ENCODE data around the gene P4HB.

Gene P4HB

DNA sequence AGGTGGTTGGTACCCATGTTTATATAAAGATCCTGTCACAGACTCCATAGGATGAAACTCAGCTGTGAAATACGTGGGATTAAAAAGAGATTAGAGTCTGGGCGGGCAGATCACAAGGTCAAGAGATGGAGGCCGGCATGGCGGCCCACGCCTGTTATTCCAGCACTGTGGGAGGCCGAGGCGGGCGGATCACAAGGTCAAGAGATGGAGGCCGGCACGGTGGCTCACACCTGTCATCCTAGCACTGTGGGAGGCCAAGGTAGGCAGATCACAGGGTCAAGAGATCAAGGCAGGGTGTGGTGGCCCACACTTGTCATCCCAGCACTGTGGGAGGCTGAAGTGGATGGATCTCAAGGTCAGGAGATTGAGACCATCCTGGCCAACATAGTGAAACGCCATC is 35.1 kb upstream of the P4HB start:
- no peak for DNase-seq

GRCh38 chr17:81891303-81891552 is 30.9 kb upstream of the P4HB start:
- DNase-seq, result no peak

DNA sequence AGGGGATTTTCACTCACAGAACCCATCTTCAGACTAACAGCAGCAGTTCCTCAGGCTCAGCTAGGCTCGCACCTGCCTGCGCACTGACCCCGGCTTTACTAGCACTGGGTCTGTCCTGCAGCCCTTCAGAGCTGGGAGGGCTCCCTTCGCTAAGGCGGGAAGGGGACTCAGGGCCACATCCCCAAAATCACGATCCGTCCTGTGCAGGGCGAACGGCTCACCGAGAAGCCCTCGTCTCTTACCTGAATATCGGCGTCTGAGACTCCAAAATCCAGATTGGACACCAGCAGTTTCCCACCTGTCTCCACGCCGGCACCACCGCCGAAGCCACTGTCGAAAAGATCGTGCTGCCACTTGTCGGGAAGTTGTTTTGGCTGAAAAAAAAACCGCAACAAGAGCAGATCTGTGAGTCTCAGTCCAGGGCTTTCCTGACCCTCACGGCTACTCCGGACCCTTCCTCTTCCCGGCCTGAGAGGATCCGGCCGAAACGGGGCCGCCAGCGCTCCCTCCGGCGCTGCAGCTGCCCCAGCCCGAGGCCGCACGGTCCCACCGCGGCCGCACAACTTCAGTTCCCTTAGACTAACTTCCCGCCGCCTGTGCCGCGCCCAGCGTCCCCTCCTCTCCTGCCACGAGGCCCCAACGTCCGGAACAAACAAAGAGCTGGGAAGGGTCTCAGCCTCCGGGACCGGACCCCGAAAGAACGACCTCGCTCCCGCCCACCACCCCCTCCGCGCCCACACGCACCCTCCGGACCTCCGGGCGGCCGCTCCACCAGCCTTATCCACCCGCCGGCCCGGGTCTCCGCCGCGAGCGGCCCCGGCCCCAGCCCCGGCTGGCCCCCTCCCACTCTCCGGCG is 30.3 kb upstream of the P4HB start:
- DNase-seq, result no peak

GRCh38 chr17:81889602-81890001 is 29.3 kb upstream of the P4HB start:
- DNase-seq, result no peak

DNA sequence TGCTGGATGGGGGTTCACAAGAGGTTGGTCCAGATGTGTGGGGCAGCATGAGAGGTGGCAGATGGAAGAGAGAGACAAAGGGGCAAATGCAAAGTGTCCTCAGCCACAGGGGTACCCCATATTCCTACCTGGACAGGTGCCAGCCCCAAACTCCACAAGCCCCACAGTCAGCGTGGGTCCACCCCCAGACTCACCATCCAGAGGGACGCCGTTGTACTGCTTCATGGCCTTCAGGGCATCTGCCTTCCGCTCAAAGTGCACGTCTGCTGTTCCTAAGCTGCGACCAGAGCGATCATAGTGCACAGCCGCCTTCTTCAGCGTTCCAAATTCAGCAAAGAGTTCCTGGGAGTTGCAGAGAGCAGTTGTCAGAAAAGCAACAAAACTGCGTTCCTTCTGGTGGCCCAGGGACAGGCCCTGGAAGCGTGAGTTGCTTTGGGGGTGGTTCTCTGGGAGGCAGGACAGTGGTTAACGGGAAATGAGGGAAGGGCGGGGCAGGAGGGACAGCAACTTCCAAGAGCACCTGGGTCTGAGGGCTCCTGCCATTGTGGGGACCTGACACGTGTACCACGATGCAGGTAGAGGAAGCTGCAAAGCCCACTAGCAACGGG is 28.8 kb upstream of the P4HB start:
- no peak for DNase-seq

DNA sequence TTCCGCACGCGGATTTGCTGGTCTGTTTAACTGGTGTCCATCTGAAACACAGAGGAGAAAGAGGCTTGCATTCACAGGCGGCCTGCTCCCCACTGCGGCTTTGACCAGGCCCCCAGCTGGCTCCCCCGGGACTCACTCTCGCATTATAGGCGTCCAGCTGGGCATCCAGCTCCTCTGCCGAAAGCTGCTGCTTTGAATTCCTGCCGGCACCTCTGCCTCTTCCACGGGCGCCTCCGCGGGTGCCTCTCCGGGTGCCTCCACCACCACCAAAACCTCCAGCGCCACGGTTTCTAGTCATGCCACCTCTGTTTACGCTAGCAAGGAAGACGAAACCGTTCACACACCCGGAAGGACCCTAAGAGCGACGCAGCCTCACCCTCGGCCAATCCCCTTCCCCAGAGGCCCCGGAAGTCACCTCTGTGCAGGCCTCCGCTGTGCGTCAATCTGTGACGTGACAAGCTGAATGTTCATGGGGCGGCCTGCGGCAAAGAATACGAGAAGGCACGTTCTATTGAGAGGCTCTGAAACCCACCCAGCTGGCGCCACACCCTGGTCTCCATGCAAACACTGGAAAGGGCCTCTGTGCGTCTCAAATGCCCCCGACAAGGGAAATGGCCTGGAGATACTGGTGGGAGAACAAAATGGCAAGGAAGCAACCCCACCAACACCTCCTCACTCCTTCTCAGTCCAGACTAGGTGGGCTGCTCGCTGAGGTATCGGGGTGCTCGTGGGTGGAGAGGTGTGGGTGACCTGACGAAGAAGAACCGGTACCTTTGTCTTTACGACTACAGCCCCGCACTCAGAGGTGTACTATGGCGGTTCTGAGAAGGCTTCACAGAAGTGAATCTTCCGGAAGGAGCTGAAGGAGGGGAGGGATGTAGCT is 28.0 kb upstream of the P4HB start:
- no peak for DNase-seq

GRCh38 chr17:81885869-81886548 is 25.7 kb upstream of the P4HB start:
- no peak for DNase-seq

- DNase-seq, result no peak
Observed at GRCh38 chr17:81885454-81885853, 25.1 kb upstream of the P4HB start.

DNA sequence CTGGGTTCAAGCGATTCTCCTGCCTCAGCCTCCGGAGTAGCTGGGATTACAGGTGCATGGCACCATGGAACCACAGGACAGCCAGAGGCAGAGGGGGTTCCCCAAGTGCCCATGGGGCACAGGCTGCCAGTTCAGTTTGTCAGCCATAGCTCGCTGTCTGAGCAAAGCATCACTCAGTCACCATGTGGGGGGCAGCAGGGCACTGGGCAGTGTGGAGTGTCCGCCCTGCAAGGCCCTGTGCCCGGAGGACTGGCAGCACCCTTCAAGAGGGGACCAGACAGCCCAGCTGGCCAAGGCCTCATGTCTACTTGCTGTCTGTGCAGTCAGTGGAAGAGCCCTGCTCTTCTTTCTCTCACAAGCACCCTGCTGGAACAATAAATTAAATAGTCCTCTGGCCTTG is 24.6 kb upstream of the P4HB start:
- DNase-seq, result no peak

DNA sequence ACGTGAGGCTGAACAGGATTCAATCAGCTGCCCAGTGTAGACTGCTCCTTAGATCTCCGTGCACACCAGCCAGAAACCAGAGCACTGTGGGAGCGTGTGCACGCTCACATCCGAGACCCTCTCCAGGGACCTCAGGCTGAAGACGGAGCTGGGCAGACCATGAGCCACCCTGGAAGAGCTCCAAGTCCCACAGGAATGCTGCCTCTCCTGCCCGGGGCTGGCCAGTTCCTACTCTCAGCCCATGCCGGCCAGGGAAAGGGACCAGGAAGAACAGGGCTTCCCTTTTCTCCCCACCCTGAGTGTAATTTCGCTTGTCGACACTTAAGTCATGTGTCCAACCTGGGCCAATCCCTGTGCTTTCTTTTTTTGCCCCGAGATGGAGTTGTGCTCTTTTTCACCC is 24.2 kb upstream of the P4HB start:
- DNase-seq, result no peak

- DNase-seq, result no peak
Observed at GRCh38 chr17:81879121-81879520, 18.8 kb upstream of the P4HB start.

DNA sequence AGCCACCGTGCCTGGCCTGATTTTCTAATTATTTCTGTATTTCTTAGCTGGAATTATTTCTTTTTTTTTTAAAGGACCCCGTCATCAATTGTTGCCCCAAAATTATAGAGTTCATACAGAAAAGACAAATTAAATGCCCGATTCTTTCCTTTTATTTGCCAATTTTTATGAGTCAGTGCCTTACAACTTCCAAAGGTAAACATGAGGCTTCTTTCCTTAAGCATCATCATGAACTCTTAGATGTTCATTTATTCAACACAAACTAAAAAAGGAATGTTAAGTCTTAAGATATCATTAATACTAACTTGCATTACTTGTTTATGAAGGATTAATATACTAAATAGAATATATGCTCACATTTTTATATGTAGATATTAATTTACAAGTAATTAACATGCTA is 18.0 kb upstream of the P4HB start:
- no peak for DNase-seq

- DNase-seq, result no peak
Observed at GRCh38 chr17:81877569-81877968, 17.2 kb upstream of the P4HB start.

GRCh38 chr17:81871387-81872230 is 11.3 kb upstream of the P4HB start:
- DNase-seq, result peak; percentile 77

DNA sequence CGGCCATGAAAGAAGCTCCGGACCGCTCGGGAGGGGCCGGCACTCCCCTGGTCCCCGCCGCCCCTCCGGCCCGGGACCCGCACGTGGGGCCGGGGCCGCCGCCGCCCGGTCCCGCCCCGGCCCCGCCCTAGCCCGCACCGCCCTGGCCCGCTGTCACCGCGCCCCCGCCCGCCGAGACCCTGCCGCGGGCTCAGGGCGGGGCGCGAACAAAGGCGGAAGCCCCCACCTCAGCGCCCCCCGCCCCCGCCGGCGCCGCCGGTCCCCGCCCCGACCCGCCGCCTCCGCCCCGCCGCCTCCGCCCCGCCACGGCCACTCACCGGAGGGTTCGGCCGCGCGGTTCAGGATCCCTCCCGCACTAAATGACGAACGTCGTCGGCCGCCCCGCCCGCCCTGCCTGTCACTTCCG is 10.6 kb upstream of the P4HB start, which contains the start of gene ARHGDIA:
Gene ARHGDIA, minus strand, starts transcription at position 357 of the 406 bp plus-strand sequence. CDS start 1,407 bp downstream, outside the sequence.
- DNase-seq, result no peak

DNA sequence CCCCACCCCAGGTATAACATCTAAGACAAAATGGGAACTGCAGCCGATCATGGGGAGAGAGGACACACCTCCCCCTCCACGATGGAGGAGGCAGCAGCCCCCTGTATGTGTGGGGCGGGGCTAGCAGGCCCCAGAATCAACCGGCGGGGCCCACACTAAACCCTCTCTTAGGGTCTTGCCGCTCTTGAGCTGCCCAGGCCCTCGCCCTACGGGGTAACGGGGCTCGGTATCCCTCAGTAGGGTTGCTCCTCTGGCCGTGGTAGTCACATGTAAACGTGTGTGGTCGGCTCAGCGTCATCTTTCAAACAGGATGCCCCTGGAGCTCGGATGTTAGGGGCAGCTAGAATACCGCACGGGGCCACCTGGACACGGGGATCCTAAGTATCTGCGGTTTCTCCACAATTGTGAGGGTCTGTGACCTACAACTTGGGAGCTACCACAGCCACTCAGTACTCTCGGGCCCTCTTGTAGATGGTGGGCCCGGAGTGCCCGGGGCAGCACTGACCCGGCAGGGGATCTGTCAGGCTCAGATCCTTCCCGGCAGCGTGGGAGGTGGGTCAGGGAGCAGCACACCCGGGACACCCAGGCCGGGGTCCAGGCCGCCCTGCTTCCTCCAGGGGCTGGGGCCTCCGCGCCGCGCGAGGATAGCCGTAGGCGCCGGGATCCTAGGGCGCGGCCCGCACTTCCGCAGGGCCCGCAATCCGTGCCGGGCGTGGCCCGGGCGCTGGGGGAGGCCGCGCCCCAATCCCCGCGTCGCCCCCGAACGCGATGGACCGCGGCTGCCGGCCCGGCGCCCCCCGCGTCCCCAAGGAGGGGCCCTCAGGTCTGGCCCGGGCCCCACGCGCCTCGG is 10.0 kb upstream of the P4HB start:
- no peak for DNase-seq

DNA sequence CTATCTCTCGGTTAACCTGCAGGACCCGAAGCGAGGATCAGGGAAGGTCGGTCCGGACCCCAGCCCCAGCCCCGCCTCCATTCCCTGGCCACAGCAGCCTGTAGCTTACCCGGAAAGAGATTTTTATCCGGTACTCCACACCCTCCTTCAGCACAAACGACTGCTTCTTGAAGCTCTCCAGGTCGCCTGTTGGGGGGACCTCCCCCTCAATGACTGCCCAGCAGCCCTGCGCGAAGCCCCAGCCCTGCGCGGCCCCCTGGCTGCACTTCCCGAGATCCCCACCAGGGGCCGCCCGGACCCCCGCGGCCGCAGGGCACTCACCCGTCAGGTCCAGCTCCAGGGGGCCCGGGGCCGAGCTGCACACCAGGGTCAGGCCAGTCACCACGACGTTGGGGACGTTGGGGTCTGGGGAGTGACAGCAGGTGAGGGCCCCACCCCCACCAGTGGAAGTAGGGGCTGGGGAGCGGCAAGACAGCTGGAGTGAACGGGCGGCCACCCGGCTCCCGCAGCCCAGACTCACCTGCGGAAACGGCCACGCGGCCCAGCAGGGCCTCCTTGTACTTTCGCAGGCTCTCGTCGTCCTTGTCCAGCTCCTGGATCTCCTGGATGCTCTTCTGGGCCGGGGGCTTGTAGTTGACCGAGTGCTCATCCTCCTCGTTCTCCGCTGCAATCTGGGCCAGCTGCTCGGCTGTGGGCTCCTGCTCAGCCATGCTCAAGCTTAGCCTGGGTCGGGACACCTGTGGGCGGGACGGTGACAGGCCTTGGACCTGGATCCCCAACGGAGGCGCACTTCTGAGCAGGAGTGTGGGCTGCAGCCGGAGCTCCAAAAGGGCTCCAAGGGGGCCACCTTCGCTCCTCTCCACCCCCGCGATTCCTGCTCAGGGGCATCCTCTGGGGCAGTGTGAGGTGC is 9.1 kb upstream of the P4HB start:
- no peak for DNase-seq

- no peak for DNase-seq
Observed at GRCh38 chr17:81868674-81869220, 8.4 kb upstream of the P4HB start.

DNA sequence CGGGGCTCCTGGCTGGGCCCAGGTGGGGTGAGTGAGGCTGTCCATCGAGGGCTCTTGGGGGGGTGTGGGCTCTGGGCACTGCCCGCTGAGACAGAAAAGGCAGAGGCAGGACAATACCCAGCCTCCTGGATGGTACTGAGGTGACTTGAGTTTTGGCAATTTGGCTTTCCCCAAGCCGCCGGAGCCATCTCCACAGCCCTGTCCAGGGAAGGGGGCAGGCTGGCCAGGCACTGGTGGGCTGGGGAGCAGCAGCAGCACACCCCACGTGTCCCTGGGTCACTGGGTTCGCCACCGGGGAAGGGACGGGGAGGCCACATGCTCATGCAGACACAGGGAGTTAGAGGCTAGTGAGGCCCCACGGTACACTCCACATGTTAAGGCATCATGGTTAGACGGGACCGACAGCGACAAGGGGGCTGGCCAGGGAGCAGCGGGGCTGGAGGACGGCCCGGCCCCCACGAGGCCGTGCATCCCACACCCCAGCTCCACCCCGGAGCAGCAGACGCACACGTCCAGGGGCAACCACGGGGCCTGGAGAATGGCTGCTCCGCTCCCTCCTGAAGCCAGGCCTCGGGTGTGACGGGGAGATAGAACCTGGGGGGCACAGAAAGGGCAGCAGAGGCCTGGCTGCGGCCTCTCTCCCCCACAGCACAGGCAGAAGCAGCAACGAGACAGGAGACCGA is 7.8 kb upstream of the P4HB start:
- no peak for DNase-seq

Measured in NCI-H1092 treated with DMSO at 0.1 percent for 48 hours (cell line).